AG08395 (cell line): ENCODE data around the gene MC5R.

Experiments used
- DNase-seq: peaks from one replicate; pipeline ENCODE4 v3.0.0; 2012; ENCODE audit warnings: mixed read lengths, low spot score

MC5R gene

DNA sequence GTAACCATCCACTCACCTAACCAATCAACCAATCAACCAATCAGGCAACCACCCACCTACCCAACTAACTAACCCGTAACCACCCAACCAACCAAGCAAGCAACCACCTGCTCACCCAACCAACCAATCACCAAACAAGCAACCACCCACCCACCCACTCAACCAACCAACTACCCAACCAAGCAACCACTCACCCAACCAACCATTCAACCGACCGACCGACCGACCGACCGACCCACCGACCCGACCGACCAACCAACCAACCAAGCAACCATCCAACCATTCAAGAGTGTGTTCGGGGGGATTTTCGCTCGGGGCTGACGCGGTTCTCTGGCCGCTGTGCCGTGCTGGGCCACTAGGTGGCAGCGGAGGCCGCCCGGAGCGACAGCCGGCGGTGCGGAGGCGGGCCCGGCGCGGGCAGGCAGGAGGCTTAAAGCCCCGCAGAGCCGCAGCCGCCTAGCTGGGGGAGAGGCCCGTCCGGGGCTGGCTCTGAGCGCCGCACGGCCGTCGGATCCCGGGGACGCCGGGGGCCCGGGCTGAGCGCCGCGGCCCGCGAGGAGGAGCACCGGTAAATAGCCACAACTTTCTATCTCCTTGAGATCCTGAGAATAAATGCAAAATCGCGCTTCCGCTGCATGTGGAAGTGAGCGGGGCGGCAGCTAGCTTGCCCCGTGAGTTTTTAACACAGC lies at the start of gene MC5R:
TSS of gene MC5R (plus strand) at position 443 of the 689 bp plus-strand sequence. CDS start 1,617 bp downstream, outside the sequence.
- peak; percentile 79 for DNase-seq

DNA sequence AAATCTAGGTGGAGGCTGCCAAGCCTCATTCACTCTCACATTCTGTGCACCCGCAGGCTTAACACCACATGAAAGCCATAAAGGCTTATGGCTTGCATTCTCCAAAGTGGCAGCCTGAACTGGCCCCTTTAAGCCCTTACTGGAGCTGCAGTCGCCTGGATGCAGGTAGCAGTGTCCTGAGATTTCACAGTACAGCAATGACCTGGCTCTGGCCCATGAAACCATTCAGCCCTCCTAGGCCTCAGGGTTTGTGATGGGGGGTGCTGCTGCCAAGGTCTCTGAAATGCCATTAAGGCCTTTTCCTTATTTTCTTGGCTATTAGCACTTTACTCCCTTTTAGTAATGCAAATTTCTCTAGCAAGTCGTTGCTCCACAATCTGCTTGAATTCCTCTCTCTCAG lies 48.9 kb upstream of the MC5R start:
- DNase-seq: no peak

DNA sequence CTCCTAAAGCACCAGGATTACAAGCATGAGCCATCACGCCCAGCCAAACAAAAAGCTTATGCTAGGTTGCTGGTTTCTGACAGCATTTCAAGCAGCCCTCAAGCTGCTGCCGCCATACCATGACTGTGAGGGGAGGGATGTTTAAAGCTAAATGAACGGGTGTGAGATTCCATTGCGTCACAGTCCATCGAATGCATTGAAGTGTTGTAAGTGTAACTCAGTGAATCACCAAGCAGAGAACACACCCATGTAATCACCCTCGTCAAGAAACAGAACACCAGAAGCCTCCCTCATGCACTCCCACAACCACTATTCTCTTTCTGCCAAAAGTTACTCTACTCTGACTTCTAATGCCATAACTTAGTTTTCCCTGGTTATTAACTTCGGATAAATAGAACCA lies 32.8 kb upstream of the MC5R start:
- DNase-seq: no peak

DNA sequence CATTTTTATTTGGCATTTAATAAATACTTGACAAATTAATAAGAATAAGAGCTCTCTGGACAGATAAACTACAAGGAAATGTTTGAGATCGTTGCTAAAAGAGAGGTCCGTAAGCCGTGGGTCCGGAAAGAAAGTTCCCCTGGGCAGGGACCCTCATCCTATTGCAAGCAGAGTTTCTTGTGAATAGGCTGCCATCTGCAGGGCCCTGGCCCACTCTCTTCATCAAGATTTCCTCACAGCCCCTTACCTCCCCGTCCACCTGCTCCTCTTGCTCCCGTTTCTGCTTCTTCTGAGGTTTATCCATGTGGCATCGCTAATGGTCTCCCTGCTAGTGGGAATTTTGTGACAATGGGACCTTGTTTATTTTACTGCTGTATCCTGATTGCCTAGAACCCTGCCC lies 30.1 kb upstream of the MC5R start:
- no peak for DNase-seq

GRCh38 chr18:13796515-13796914 lies 27.4 kb upstream of the MC5R start:
- DNase-seq: no peak

DNA sequence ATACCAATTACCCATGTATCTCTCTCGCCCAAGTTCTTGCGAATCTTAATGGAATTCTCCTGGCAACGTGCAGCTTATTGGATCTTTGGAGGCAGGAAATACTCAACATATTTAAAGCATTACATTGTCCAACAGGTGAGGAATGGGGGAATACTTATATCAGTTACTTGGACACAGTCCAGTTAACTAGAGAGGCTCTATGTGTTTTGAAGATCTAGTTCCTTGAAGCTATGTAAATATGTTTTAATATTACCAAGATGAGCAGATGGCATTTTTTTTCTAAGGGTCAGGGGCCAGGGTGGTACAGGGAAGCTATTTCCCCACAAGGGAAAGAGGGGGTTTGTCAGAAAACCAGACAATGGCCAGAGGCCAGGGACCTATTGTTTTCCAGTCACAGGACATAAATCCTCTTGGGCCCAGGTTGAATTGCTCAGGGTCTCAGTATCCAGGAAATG lies 26.8 kb upstream of the MC5R start:
- DNase-seq: no peak

DNA sequence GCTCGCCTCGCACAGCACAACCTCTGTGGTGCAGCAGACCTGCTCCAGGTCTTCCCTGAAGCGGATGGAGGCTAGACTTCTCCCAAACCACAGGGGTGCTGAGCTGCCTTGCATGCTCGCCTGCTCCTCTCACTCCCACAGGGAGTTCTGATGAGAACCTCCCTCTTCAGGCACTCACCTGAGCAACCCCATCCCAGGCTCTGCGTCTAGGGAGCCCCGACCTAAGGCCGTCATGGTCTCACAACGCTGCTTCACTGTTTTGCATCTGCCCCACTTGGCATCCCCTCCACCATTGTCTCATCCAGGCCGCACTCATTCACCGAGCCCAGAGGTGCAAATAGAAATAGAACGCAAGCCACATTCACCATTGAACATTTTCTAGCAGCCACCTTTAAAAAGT lies 24.6 kb upstream of the MC5R start:
- DNase-seq: no peak

DNA sequence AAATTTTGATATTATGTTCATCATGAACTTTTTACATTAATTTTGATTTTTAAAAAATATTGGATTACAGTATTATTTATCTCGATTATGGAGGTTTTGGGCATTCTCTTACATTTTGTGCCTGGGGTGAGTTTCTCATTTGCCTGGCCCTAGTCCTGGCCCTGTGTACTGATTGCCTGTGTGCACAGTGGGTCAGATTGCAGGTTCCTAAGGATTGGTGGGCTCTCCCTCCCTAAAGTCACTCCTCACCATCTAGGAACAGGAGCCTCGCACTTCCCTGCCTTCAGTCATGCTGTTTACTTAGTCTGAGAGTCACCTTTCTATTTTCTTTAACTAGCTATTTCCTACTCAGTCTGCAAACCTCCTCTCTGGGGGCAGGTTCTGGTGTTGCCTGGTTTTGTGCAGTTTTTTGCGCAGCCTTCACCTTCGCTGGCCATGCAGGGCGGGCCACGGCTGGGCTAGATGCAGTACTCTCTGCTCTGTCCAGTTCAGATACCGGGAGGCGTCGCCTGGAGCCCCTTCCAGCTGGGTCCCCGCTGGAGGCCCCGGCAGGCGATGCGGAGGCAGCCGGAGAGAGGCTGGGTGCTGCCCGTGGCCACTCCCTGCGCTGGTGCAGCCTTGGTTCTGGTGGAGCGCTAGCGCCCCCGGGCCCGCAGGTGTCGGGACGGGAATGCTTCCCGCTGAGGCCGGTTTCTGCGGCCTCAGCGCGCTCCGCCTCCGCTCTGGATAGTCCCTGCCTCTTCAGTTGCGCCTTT lies 23.3 kb upstream of the MC5R start:
- DNase-seq: peak; percentile 35

- no peak for DNase-seq
Measured at GRCh38 chr18:13801260-13801601, 22.7 kb upstream of the MC5R start.

DNA sequence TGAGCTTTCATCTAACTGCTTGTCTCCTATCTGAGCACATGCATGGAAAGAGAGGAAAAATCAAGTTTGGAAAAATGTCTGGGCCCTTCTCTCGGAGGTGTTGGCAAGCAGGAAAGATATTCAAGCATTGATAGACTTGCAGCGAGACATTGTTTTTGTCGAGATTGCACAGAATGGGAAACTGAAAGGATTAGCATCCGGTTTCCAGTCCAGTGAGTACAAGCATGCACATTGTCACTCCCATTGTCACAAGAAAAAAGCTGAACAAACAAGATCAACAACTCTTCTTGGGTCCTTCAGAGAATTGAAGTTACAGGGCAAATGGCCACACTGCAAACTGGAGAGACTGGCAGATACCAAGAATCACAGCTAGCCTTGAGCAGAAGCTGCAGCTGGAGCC lies 19.6 kb upstream of the MC5R start:
- DNase-seq: no peak

DNA sequence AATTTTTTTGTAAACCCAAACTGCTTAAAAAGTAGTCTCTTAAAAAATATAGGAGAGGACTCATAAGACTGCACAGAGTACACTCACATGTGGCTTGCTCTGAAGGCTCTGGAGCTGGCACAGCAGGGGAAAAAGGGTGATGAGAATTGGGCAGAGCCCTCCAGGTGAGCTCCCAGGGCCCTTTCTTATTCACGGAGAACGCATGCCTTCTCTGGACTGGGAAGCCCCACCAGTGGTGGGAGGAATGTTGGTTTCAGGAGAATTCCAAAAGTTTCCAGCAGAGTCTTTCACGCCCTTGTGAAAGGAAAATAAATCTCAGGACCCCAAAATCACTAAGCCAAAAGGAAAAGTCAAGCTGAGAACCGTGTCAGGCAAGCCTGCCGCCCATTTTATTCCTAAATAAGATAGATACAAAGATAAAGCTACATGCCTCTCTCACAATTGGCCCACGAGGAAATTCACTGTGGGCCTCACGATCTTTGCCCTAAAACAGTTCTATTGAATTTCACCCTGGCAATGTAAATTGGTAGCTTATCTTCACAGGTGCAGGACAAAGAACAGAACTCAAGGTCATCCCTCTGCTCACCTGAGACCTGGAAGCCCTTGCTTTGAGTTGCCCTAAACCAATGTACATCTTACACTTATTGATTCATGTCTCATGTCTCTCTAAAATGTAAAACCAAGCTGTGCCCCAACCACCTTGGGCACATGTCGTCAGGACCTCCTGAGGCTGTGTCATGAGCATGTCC lies 15.5 kb upstream of the MC5R start:
- DNase-seq: no peak

GRCh38 chr18:13809043-13809430 lies 14.9 kb upstream of the MC5R start:
- DNase-seq: no peak

- no peak for DNase-seq
Measured at GRCh38 chr18:13809531-13810255, 14.3 kb upstream of the MC5R start.

- DNase-seq: no peak
Measured at GRCh38 chr18:13810950-13811485, 12.9 kb upstream of the MC5R start.

DNA sequence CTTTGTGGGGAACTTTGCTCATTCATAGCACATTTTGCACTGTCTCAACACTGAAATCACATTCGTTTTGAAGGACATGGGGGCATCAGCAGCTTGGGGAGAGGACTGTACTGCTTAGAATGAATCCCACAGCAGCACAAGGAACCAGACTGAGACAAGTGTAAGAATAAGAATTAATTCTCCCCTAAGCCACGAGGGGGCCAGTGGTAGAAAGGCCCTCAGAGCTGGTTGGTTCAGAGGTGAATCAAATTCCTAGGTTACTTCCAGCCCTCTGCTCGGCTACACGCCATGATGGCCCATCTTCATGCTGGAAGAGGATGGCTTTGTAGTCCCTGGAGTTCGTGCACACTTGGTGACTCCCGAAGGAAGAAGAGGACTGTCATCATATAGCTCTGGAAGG lies 12.0 kb upstream of the MC5R start:
- DNase-seq: peak; percentile 21

DNA sequence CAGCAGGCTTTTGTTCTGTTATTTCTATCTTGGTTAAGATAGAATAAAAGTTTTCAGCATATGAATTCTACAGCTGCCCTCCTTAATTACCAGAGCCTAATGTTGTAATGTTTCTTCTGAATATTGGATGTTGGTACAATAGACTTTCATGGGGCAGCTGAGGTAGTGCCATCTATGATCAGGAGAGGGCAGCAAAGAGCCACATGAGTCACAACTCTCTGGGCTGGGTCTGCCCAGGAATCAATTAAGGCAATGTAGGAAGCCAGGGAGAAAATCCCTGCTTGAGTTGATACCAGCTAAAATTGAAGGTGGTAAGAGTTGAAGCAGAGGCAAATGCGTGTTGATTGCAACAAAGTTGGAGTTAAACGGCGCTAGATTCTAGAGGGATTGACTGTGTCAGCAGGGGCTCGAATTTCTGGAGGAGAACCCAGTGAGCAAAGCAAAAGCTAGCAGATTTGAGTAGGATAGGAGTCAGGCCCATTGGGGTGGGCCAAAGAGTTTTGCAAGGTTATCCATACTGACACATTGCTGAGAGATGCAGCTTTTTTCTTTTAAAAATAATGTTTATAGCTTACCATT lies 10.6 kb upstream of the MC5R start:
- peak; percentile 86 for DNase-seq

DNA sequence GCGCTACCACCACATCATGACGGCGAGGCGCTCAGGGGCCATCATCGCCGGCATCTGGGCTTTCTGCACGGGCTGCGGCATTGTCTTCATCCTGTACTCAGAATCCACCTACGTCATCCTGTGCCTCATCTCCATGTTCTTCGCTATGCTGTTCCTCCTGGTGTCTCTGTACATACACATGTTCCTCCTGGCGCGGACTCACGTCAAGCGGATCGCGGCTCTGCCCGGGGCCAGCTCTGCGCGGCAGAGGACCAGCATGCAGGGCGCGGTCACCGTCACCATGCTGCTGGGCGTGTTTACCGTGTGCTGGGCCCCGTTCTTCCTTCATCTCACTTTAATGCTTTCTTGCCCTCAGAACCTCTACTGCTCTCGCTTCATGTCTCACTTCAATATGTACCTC lies 2.3 kb downstream of the MC5R start:
- no peak for DNase-seq

DNA sequence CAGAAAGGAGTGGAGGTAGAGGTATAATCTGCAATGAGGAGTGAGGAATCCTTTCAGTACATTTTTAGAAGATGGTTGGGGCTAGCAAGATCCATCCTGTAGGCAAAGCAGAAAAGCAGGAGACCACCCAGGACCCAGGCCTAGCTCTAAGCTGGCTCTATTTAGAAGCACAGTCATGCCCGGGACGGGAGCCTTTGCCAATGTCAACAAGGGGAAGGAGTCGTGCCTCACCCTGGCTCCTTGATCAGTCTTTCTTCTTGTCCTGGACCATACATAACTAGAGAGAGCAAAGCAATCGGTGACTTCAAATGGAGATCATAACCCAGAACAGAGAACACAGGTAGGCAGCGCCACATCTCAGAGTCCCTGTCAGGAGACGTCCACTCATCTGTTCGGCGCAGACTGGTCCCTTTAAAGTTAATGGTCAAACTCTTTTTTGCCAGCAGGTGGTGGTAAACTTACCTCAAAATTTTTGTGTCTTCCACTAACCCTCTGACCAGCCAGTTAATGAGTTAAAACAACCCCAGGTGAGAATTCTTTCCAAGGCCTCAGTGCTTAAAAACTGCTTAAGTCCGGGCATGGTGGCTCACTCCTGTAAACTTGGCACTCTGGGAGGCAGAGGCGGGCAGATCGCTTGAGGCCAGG lies 8.0 kb downstream of the MC5R start:
- no peak for DNase-seq

DNA sequence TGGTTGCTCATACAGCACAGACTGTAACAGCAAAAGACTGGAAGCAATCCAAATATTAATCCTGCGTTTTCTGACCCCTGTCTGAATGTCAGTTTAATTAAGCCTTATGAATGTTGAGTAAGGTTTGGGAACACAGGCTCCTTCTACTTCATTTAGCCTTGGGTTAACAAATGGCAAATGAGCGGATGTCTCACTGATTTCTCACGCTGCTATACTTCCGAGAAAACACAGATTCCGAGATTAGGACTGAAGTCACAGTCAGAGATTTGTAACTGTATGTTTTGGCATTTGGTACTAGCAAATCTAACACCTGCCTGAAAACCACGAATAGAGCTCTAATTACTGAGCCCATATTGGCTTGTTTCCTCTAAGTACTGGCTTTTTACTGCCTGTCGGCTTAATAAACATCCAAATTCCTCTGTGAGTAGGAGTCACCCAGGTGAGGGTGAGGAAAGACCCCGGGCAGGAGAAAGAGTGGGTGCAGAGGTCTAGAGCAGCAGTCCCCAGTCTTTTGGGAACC lies 10.6 kb downstream of the MC5R start:
- no peak for DNase-seq

- no peak for DNase-seq
Measured at GRCh38 chr18:13835202-13835601, 11.3 kb downstream of the MC5R start.

DNA sequence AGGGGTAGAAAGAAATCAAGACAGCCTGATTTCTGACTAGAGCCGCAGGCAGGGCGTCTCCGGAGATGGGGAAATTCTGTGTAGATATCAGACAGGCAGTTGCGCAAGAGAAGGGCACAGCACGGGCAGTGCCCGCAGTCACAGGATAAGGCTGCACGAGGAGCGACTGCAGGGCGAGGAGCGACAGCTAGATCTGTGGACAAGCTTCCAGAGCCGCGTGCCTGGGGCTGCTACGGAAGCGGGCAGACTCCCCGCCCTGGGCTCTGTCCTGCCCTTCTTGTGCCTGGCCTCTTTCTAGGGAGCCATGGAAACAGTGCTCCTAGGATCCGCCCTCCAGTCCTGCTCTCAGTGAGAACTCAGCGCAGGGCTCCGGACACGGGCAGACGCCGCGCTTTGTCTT lies 12.6 kb downstream of the MC5R start:
- no peak for DNase-seq
